IPS DF 4.7 (cell line): ENCODE data around the gene THAP6.
A peak's percentile ranks its signal among the peaks of the same experiment; 100 is the strongest.
"Not testable (repeated sequence)": the region's sequence is repeated elsewhere in the genome, so short reads cannot be mapped to it uniquely, and the experiment has no call there.

Experiments used
- DNase-seq: peaks from one replicate; pipeline ENCODE4 v3.0.0-alpha.2; 2013; ENCODE audit warnings: low spot score; ENCODE audit errors: extremely low read depth

THAP6 gene

GRCh38 chr4:75525086-75525485 is 10.8 kb downstream of the THAP6 start:
- DNase-seq, result no peak

- DNase-seq, result no peak
Measured at GRCh38 chr4:75525910-75526309, 11.6 kb downstream of the THAP6 start.

DNA sequence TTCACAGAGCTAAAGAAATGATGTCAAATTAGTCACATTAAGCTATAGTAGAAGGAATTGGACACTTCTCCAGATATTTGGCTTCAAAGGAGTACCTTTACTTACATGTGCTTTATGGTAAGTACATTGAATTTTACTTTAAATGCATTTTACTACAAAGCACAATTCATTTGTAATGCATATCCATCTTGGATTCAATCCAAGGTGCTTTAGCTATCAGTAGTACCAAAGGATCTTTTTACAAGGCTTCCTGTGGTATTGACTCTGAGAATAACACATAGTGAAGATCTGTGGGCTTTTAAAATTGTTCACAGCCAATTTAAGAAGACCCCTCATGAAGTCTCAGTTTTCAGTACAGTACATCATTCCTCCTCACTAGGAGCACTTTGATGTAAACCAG is 13.2 kb downstream of the THAP6 start:
- DNase-seq, result no peak

DNA sequence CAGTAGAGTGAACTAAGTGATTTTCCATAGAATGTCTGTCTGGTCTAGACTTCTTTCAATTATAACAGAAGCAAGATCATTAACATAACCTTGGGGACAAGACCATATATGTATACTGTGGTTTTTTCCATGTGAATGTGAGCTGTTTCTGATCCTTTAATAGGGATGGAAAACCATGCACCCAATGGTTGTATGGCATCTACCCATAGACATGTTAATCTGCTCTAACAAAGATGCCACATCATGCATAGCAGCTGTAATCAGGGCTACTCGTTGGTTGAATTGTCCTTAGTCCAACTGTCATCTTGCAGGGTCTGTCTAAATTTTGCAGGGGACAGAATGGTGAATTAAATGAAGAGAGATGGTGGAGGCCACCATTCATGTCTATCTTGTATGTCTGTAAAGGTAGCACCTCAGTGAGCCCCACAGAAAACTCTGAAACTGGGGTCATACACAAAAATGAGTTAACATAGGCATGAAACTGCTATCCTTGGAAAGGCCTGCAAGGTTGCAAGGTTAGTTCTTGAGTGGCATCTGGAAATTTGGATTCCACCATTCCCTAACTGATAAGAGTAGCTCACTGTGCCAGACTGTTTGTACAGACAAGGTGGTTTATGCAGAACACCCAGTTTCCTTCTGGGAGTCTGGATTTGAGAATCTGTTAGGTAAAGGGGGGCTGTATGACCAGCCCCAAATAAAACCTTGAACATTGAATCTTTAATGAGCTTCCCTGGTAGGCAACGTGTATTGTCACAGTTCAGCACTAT is 16.5 kb downstream of the THAP6 start:
- no peak for DNase-seq

DNA sequence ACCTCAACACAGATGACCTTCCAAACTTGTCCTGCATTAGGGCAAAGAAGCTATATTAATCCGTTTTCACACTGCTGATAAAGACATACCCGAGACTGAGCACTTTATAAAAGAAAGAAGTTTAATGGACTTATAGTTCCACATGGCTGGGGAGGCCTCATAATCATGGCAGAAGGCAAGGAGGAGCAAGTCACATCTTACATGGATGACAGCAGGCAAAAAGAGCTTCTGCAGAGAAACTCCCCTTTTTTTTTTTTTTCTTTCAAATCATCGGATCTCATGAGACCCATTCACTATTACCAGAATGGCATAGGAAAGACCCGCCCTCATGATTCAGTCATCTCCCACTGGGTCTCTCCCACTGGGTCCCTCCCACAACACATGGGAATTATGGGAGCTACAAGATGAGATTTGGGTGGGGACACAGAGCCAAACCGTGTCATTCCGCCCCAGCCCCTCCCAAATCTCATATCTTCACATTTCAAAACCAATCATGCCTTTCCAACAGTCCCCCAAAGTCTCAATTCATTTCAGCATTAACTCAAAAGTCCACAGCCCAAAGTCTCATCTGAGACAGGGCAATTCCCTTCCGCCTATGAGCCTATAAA is 17.4 kb downstream of the THAP6 start:
- DNase-seq, result not testable (repeated sequence)

GRCh38 chr4:75533339-75533887 is 19.1 kb downstream of the THAP6 start:
- DNase-seq, result not testable (repeated sequence)

- not testable (repeated sequence) for DNase-seq
Measured at GRCh38 chr4:75533926-75534325, 19.7 kb downstream of the THAP6 start.

- DNase-seq, result not testable (repeated sequence)
Measured at GRCh38 chr4:75537308-75537707, 23.0 kb downstream of the THAP6 start.

- DNase-seq, result no peak
Measured at GRCh38 chr4:75542824-75543223, 28.6 kb downstream of the THAP6 start.

DNA sequence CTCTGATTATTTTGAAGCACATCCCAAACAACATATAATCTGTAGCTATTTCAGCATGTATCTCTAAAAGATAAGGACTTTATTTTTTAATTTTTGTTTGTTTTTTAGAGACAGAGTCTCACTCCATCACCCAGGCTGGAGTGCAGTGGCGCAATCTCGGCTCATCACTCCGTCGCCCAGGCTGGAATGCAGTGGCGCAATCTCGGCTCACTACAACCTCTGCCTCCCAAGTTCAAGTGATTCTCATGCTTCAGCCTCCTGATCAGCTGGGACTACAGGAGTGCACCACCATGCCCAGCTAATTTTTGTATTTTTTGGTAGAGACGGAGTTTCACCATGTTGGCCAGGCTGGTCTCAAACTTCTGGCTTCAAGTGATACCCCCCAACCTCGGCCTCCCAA is 29.9 kb downstream of the THAP6 start:
- not testable (repeated sequence) for DNase-seq

- no peak for DNase-seq
Measured at GRCh38 chr4:75544870-75545269, 30.6 kb downstream of the THAP6 start.

- DNase-seq, result no peak
Measured at GRCh38 chr4:75545526-75545925, 31.3 kb downstream of the THAP6 start.

- DNase-seq, result no peak
Measured at GRCh38 chr4:75547647-75548387, 33.5 kb downstream of the THAP6 start.

DNA sequence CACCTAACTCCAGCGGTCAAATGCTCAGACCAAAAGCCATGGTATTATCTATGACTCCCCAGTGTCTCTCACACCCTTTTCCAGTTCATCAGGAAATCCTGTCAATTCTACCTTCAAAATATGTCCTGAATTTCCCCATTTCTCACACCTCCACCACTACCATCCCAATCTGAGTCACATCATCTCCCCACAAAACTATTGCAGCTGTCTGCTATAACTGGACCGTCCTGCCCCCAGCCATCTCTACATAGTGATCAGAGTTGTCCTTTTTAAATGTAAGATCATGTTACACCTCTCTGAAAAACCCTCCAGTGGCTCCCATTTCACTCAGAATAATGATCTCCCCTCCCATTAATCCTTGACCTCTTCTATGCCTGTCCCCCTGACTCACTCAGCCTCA is 34.7 kb downstream of the THAP6 start:
- DNase-seq, result no peak

DNA sequence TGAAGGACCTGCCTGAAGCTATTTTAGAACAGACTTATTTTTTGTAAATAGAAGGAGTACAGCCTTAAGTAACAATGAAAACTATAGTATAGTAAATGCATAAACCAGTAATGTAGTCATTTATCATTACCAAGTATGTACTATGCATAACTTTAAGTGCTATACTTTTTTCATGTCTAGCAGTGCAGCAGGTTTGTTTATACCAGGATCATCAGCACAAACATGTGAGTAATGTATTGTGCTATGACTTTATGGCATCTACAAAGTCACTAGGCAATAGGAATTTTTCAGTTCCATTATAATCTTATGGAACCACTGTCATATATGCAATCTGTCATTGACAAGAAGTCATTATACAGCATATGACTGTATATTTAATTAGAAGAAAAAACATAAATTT is 38.2 kb downstream of the THAP6 start:
- no peak for DNase-seq

DNA sequence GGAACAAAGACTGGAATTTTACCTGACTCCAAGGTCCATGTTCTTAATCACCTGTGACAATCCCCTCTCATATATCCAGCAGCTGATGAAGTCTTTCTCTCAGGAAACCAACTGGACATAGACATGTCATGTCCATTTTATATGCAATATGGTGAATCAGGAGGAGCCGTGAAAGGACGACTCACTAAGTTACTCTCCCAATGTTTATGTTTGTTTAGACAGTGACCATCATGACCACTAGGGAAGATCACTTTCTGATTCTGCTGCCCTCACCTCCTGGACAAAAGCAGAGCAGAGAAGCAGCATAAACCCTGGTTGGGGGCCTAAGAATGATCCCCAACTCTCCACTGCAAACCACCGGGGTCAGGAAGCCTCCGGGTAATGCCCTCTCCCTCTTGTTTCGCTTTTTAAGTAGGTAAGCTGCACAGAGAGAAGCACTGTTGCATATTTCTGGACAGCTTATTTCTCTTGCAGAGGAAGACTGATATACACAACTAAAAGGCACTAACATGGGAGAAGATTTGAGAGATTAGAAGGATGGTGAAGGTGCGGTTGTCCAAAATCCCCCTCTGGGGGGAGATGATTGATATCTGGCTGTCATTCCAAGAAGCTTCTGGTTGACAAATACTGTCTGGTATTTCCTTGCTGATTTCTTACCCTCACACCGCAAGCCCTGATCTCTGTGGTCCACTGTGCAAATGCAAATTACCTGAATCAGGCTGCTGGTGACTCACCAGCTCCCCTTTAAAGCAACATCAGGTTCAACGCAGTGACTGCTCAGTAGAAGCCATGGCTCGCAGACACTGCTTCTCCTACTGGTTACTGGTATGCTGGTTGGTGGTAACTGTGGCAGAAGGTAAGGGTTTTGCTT is 41.3 kb downstream of the THAP6 start, which contains the start of gene ODAPH:
Gene ODAPH, plus strand, starts transcription at position 773 of the 871 bp plus-strand sequence. Its CDS starts 17 bp downstream, at position 790.
- no peak for DNase-seq

DNA sequence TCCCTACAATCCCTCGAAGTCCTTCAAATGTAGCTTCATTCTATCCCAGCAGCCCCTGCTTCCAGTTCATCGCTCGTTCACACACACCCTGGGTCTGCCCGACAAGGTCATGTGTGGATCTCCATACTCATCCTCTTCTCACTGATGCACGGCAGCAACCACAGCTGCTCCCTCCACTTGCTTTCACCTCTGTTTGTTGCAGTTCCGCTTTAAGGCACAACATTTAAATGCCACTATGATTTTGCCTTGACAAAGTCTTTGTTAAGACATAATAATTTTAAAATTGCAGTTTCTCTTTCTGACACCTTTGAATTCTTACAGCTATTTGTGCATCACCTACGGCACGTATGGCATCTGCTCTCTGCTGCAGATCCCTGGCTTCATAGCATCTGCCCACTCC is 43.4 kb downstream of the THAP6 start:
- no peak for DNase-seq

- DNase-seq, result peak; percentile 53
Measured at GRCh38 chr4:75561789-75562188, 47.5 kb downstream of the THAP6 start.

GRCh38 chr4:75564023-75564422 is 49.8 kb downstream of the THAP6 start:
- DNase-seq, result no peak

GRCh38 chr4:75565481-75565880 is 51.2 kb downstream of the THAP6 start:
- no peak for DNase-seq

DNA sequence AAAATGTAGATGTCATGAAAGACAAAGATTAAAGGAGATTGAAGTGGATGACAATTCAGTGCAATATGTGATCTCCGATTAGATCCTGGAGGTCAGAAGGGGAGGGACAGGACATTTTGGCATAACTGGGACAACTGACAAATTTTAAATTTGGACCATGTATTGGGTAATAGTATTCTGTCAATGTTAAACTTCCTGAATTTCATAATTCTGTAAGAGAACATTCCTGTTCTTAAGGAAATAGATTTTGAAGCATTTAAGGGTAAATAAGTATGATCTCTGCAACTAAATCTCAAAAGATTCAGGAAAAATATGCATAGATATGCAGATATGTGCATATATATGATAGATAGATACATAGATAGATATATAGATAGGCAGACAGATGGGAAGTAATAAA is 52.6 kb downstream of the THAP6 start:
- DNase-seq, result no peak
